GM19395 (cell line): Measurements from ENCODE around the gene TMEM272.

Experiments
- ATAC-seq: cut with Tn5 transposase; IDR thresholded peaks from one replicate; pipeline ENCODE4 v1.9.1; 2021; ENCODE audit warnings: mild to moderate bottlenecking, moderate library complexity; ENCODE audit not compliant: unreplicated experiment

TMEM272 gene

GRCh38 chr13:51844862-51845573 is at the start of gene TMEM272:
Gene TMEM272 (minus strand): TSS chr13:51845177. CDS start chr13:51838530, 6,647 bp downstream.
- no peak for ATAC-seq

- ATAC-seq, result no peak
Observed at GRCh38 chr13:51894239-51894638, 49.3 kb upstream of the TMEM272 start.

GRCh38 chr13:51892657-51893056 is 47.7 kb upstream of the TMEM272 start:
- no peak for ATAC-seq

- ATAC-seq, result no peak
Observed at GRCh38 chr13:51887468-51887867, 42.5 kb upstream of the TMEM272 start.

- ATAC-seq, result no peak
Observed at GRCh38 chr13:51885651-51886050, 40.7 kb upstream of the TMEM272 start.

- ATAC-seq, result no peak
Observed at GRCh38 chr13:51883226-51883600, 38.2 kb upstream of the TMEM272 start.

GRCh38 chr13:51882570-51883225 is 37.7 kb upstream of the TMEM272 start:
- ATAC-seq, result no peak

- ATAC-seq, result no peak
Observed at GRCh38 chr13:51881296-51881695, 36.3 kb upstream of the TMEM272 start.

GRCh38 chr13:51879133-51879532 is 34.2 kb upstream of the TMEM272 start:
- no peak for ATAC-seq

GRCh38 chr13:51874651-51875050 is 29.7 kb upstream of the TMEM272 start:
- ATAC-seq, result no peak

- ATAC-seq, result no peak
Observed at GRCh38 chr13:51873837-51874236, 28.9 kb upstream of the TMEM272 start.

- no peak for ATAC-seq
Observed at GRCh38 chr13:51873117-51873798, 28.3 kb upstream of the TMEM272 start.

- no peak for ATAC-seq
Observed at GRCh38 chr13:51870616-51871015, 25.6 kb upstream of the TMEM272 start.

- no peak for ATAC-seq
Observed at GRCh38 chr13:51869916-51870315, 24.9 kb upstream of the TMEM272 start.

GRCh38 chr13:51867062-51867461 is 22.1 kb upstream of the TMEM272 start:
- ATAC-seq, result no peak

GRCh38 chr13:51865838-51866237 is 20.9 kb upstream of the TMEM272 start:
- no peak for ATAC-seq

GRCh38 chr13:51862957-51863356 is 18.0 kb upstream of the TMEM272 start:
- no peak for ATAC-seq

GRCh38 chr13:51861723-51862300 is 16.8 kb upstream of the TMEM272 start, which contains the start of gene CCDC70:
Gene CCDC70 (plus strand): TSS chr13:51861969. CDS start chr13:51865412, 3,443 bp downstream.
- no peak for ATAC-seq

- ATAC-seq, result no peak
Observed at GRCh38 chr13:51858433-51859247, 13.7 kb upstream of the TMEM272 start.

- no peak for ATAC-seq
Observed at GRCh38 chr13:51856998-51857397, 12.0 kb upstream of the TMEM272 start.
